GM18507 (cell line): ENCODE data around the gene PCBP4.
"Not testable (repeated sequence)": the region's sequence is repeated elsewhere in the genome, so short reads cannot be mapped to it uniquely, and the experiment has no call there.

Experiments
- DNase-seq: peaks from one replicate; pipeline ENCODE4 v3.0.0; 2011; ENCODE audit warnings: low read depth; ENCODE audit not compliant: insufficient read length; ENCODE audit errors: extremely low spot score
- FAIRE-seq: peaks from 2 replicates; lab custom pipeline; 2011; peaks lifted over from hg19 to GRCh38; lab: Jason Lieb, UNC

The PCBP4 gene

DNA sequence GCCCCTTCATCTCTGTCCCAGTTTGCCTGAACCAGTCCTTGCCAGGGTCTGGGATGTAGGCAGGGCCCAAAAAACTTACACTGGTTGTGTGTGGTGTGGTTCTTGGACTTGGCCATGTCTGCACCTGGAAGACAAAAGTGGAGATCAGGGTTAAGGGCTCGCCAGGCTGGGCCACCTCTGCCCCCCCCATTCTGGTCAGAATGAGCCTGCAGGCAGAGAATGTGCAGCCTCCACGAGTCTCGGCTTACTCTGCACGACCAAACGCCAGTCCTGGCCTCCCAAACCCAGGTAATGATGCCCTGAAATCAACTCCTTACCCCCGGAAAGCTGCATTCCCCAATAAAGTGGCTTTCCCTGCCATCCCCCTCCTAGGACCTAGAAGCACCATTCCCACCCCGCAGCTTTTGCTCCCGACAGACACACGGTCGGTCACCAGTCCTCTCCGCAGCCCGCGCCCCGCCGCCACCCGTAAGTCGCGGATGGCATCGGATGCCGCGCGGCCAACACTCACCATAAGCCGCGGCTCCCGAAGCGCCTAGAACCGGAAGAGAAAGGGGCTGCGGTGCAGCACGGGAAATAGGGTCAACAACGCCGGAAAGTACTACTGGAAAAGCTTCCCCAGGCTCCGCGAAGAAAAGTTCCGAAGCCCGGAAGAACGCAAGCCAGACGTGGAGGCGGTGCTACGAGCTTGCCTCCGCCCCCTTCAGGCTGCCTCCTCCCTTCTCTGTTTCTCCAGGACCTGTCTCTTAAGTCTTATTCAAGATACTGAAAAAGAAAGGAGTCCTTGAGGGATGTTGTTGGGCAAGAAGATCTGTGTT is 28.3 kb upstream of the PCBP4 start, which contains the start of gene RPL29:
TSS of gene RPL29 (minus strand) at position 550 of the 818 bp plus-strand sequence. CDS start at position 116, 434 bp downstream.
- DNase-seq (peak; percentile 88), FAIRE-seq (peak; percentile 93)

DNA sequence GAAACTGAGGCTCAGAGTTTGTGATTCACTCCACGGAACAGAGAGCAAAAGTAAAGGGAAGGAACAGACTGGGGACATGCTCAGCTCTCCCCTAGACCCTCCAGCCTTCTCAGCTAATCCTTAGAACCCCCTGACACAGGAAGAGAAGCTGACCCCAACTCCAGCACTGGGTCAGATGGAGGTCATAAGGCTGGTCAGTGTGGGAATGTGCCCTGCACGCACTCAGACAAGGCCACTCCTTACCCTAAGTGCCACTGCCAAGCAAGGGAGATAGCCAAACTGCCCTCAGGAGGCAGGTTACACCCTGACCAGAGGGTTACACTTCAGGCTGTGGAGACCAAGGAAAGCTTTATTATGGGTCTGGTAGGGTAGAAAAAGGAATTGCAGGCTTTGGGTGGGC is 27.3 kb upstream of the PCBP4 start:
- FAIRE-seq: no peak
- DNase-seq: no peak

DNA sequence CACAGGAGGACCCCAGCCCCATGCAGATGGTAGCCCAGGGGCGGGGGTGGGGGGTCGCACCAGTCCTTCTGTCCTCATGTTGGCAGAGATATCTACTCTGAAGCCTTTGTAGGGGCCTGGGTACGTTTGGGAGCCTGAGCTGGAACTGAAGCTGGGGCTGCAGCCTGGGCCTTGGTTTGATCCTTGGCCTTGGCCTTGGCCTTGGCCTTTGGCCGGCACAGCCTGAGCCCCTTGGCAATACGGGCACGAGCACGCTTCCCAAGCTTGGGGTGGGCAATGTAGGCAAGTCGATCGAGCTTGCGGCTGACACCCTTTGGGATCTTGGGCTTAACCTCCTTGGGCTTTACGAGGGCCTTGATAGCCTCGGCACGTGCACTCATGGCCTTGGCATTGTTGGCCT is 26.4 kb upstream of the PCBP4 start:
- not testable (repeated sequence) for FAIRE-seq, DNase-seq

DNA sequence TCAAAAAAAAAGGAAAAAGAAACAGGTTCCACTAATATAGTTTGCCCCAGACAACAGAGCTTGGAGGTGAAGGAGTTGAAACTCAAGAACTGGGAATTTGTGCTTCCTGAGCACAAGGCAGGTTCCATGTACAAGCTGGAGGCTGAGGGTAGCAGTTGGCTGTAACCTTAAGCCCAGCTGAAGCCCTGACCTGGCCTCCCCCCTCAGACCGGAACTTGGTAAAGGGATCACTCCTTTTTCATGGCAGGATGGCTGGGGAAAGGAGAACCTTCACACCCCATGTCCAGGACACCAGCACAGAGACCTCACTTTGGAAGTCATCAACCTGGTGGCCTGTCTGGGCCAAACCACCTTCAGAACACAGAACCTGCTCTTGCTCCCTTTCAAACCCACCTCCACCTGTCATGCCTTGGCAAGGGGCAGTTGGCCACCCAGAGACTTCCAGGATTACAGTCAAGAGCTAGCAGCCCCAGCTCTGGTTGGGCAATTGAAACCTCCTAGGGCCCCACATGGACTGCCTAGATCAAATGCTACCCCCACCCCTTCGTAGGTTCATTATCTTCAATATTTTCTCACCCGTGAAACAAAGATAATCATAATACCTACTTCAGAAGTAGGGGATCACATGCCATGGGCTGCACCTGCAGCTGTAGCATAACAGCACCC is 24.9 kb upstream of the PCBP4 start:
- DNase-seq: no peak
- no peak for FAIRE-seq

DNA sequence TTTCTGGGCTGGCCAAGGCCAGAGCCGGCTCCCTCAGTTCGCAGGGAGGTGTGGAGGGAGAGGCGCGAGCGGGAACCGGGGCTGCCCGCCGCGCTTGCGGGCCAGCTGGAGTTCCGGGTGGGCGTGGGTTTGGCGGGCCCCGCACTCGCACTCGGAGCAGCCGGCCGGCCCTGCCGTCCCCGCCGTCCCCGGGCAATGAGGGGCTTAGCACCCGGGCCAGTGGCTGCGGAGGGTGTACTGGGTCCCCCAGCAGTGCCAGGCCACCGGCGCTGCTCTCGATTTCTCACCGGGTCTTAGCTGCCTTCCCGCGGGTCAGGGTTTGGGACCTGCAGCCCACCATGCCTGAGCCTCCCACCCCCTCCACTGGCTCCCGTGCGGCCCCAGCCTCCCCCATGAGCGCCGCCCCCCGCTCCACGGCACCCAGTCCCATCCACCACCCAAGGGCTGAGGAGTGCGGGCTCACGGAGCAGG is 23.3 kb upstream of the PCBP4 start:
- not testable (repeated sequence) for FAIRE-seq, DNase-seq

DNA sequence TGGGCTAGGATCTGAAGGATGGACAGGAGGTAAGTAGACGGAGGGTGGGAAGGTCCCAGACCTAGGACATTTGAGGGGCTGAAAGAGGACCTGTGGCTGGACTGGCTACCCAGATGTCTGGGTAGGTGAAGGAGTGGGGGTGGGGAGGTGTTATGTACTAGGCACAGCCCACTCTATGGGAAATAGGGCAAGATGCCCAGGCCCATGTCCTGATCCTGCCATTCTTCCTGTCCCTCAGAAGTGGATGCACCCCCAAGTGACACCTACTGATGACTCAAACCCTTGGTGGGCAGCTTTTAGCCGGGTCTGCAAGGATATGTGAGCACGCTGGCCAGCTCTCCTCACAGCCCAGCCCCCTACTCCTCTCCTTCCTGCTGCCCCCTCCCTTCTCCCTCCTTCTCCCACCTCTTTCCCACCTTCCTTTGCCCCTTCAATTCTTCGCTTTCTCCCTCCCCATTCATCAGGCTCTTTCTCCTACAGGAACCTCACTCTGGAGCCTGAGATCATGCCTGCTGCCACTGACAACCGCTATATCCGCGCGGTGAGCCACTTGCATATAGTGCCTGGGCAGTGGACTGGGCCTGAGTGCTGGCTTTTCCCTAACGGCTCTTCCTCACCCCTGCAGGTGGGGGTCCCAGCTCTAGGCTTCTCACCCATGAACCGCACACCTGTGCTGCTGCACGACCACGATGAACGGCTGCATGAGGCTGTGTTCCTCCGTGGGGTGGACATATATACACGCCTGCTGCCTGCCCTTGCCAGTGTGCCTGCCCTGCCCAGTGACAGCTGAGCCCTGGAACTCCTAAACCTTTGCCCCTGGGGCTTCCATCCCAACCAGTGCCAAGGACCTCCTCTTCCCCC is 21.3 kb upstream of the PCBP4 start:
- FAIRE-seq (no peak), DNase-seq (no peak)

DNA sequence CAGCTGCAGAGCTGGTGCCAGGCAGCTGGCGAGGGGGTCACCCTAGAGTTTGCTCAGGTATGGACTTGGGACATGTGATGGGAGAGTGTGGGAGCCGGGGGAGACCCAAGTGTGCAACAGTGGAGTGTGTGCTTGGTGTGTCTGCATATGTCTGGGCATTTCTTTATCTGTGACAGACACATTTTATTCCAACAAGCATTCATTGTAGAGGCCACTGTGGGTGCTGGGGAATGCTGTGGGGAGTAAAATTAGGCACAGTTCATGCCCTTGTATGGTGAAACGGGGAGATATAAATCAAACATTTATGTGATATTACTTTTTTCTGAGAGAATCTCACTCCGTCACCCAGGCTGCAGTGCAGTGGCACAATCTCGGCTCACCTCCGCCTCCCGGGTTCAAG is 20.3 kb upstream of the PCBP4 start:
- FAIRE-seq (no peak), DNase-seq (no peak)

DNA sequence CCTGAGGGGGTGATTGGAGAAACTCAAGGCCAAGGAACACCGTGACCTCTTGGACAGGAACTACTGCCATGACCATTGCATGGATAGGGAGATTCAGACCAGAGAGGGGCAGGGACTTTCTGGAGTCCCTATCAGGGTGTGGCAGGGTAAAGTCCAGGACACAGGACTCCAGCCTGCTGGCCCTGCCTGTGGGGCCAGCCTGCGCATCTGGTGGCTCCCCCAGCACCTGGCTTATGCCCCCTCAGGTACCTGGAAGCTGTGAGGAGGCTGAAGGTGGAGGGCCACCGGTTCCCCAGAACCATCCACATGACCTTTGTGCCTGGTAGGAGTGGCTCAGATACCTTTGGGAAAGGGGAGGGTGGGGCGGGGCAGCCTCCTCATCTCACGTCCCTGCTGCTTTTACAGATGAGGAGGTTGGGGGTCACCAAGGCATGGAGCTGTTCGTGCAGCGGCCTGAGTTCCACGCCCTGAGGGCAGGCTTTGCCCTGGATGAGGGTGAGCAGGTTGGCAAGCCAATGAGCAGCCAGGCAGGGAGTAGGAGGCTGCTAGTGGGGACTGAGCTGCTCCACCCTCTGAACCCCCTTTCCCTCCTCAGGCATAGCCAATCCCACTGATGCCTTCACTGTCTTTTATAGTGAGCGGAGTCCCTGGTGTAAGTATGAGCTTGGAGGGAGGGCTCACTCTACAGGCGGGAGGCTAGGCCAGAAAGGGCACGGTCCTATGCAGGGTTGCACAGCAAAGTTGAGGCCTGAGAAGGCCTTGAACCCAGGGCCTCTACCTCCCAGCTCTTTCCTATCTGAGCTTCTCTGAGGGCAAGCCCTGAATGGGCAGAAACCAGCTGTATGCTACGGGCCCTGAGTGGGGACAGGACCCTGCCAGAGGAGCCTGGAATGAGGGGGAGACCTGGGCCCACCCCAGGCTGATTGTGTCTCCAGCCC is 19.0 kb upstream of the PCBP4 start:
- DNase-seq: no peak
- no peak for FAIRE-seq

DNA sequence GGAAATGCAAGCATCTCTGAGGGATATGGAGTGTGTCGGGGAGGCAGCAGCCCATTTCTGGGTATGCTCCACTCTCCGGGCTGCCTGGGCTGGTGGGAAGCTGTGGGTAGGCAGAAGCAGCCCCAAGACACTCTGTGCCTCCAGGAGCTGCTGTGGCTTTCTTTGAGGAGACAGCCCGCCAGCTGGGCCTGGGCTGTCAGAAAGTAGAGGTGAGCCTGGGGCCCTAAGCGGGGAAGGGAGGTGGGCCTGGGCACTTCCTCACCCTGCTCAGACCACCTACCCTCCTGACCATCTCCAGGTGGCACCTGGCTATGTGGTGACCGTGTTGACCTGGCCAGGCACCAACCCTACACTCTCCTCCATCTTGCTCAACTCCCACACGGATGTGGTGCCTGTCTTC is 17.8 kb upstream of the PCBP4 start:
- FAIRE-seq (no peak), DNase-seq (no peak)

DNA sequence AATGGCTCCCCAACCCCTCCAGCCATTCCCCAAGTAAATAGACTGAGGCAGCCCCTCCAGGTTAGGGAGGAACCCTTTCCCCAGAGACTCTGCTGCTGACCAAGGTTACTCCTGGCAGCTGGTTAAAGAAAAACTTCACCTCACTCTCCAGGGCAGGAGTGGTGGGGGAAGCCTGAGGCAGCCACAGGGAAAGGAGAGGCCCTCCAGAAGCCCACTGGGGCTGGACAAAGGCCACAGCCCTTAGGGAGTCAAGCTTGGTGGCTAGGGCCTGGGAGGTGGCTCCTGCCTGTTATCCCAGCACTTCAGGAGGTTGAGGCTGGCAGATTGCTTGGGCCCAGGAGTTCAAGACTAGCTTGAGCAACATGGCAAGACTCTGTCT is 17.0 kb upstream of the PCBP4 start:
- DNase-seq: no peak
- no peak for FAIRE-seq

DNA sequence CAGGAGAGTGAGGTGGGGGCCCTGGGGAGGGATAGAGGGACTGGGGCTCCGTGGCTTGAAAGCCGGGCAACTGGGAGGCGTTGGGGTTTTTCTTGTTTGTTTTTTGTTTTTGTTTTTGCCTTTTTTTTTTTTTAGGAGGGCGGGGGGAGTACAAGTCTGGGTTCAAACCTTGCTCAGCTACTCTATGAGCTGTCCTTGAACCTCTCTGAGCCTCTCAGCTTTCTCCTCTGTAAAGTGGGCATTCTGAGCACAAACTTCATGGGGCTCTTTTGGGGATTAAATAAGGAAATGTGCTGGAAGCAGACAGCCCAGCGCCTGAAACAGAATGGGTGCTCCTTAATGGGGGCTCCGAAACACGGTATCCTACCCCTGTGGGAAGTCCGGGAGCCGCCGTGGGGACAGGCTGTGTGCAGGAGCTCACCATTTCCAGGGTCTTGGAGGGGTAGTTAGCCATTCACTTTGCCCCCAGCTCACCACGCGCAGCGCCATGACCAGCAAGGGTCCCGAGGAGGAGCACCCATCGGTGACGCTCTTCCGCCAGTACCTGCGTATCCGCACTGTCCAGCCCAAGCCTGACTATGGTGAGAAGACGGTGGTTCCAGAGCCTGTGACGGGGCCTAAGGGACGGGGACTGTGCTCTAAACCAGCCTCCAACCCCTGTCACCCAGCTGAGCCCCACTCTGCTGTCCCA is 16.5 kb upstream of the PCBP4 start:
- FAIRE-seq: no peak
- DNase-seq: no peak

DNA sequence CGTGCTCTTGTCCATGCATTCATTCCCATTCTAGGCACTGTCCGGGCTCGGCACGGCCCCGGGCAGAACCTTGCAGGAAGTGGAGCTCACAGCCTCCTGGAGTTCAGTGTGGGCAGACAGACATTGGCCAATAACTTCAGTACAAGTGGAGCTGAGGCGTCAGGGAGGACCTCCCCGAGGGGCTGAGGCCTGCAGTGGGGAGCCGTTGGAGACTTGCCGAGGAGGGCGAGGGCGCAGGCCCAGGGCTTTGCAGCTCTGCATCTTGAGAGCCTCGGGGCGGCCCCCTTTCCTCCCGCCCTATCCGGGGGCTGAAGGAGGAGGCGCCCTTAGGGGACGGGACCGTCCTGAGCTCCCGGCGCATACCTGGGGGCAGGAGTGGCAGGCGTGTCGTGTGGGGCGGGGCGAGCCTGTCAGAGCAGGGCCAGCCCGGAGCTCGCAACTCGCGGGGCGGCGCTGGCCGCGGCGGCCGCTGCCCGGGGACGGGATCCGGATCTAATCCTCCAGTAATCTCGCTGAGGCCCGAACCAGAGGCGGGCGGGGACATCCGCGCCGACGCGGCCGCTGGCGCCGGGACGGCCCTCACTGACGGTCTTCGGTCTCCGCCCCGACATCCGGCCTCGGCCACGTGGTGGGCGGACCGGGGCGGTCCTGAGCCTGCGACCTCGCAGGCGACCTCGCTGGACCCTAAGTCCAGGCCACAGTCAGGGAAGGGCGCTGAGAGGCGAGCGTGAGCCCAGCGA is 15.8 kb upstream of the PCBP4 start, which contains the start of gene ACY1:
TSS of gene ACY1 (plus strand) at position 698 of the 740 bp plus-strand sequence. CDS start 530 bp downstream, outside the sequence.
- FAIRE-seq (peak; percentile 93), DNase-seq (peak; percentile 86)

DNA sequence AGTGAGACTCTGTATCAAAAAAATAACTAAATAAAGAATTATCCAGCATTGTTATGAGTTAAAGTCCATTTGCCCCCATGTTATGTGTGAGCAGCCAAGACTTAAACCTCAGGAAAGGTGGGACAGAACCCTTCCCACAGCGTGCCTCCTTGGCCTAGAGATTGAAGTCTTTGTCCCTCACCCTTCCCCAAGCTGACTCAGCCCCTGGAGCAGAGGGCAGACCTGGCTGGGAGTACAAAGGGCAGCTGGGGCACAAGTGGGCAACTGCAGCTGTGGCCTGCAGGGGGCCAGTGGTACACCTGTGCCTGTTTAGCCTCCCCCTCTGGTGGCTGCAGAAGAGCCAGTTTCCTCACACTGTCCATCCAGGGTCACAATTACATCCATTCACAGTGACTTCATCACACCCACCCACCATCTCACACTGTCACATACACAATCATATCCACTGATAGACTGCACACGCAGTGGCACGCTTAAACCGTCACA is 15.1 kb upstream of the PCBP4 start:
- DNase-seq: no peak
- FAIRE-seq: peak; percentile 86

DNA sequence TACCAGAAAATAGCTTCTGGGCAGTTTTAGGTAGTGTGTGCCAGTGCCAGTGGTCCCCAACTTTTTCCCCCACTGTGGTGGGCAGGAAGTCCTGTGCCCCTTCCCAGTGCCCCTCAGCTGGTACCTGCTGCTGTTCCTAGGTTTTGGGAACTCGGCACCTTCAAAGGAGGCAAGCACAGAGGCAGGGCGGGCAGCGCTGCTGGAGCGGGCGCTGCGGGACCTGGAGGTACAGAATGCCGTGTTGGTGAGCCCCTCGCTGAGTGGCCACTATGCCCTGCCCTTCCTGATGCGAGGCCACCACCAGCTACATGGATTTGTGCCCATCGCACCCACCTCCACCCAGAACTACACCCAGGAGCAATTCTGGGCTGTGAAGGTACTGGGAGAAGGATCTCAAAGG is 13.0 kb upstream of the PCBP4 start:
- no peak for FAIRE-seq
- DNase-seq: no peak

DNA sequence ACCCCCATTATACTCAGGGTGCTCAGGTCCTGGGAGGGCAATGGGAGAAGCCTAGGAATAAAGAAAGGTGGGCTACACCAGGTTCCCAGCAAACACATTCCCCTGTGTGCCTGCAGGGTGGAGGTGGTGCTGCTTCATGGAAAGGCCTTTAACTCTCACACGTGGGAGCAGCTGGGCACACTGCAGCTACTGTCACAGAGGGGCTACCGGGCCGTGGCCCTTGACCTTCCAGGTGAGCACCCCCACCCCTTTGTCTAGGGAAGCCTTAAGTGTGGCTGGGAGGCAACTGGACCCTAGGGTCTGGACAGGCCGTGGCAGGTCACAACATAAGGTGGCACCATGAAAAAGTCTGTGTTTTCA is 10.9 kb upstream of the PCBP4 start:
- FAIRE-seq (no peak), DNase-seq (no peak)

DNA sequence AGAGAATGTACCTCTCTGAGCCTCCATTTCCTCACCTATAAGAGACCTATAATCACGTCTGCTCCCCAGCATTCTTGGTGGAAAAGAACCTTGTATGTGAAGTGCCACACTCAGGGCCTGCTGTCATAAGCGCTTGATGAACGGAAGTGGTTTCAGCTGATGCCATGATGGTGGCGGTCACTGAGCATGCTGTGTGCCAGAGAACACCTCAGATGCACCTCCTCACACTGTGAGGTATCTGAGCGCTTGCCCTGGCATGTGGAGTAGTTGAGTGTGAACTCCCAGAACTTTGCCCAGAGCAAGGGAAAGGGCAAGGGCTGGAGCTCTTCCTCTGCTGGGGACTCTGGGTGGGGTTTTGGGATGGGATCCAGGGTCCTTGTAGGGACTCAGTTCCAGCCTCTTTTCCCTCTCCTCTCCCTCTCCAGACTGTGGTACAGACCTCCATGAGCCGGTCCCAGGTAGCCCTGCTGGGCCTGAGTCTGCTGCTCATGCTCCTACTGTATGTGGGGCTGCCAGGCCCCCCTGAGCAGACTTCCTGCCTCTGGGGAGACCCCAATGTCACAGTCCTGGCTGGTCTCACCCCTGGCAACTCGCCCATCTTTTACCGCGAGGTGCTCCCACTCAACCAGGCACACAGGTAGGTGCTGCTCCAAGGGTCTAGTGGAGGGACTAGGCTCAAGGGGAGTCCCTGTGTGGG is 10.3 kb upstream of the PCBP4 start:
- FAIRE-seq (no peak), DNase-seq (no peak)
